GM11168 (cell line): Measurements from ENCODE around the gene DCAKD.

Source experiments
- in situ Hi-C: fragments of 300-500 bp; cut with MboI; formaldehyde crosslinking; loops from one replicate; pipeline ENCODE4 v1.12.0; 2022; ENCODE audit warnings: low sequenced_read_pairs; ENCODE audit not compliant: unreplicated experiment

DCAKD gene, protein sequence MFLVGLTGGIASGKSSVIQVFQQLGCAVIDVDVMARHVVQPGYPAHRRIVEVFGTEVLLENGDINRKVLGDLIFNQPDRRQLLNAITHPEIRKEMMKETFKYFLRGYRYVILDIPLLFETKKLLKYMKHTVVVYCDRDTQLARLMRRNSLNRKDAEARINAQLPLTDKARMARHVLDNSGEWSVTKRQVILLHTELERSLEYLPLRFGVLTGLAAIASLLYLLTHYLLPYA

GRCh38 chr17:45051060-45051719 is at the start of gene DCAKD:
TSS of gene DCAKD (minus strand) at chr17:45051632. CDS start at chr17:45034885, 16,747 bp downstream.
- in situ Hi-C loops = no loop called here

GRCh38 chr17:45098869-45099616 is 47.6 kb upstream of the DCAKD start:
- in situ Hi-C loops = no loop called here

GRCh38 chr17:45098081-45098868 is 46.8 kb upstream of the DCAKD start:
- in situ Hi-C loops = no loop called here

DNA sequence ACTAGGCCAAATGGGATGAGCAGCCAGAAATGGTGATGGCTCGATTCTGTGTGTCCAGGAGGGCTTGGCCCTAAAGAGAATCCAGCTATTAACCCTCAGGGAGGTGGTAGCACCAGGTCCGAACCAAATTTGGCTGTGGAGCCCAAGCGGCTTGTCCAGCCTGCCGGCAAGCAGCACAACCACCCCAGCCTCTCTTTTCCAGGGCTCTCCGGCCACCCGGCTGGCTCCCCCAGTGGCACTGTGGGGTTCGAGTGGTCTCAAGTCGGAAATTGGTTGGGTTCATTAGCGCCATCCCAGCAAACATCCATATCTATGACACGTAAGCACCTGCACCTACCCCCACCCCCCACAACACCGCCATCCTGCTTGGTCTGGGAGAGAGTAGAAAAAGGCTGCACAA is 45.5 kb upstream of the DCAKD start:
- in situ Hi-C loops = no loop called here

- in situ Hi-C loops = no loop called here
Observed at GRCh38 chr17:45096141-45096540, 44.7 kb upstream of the DCAKD start.

DNA sequence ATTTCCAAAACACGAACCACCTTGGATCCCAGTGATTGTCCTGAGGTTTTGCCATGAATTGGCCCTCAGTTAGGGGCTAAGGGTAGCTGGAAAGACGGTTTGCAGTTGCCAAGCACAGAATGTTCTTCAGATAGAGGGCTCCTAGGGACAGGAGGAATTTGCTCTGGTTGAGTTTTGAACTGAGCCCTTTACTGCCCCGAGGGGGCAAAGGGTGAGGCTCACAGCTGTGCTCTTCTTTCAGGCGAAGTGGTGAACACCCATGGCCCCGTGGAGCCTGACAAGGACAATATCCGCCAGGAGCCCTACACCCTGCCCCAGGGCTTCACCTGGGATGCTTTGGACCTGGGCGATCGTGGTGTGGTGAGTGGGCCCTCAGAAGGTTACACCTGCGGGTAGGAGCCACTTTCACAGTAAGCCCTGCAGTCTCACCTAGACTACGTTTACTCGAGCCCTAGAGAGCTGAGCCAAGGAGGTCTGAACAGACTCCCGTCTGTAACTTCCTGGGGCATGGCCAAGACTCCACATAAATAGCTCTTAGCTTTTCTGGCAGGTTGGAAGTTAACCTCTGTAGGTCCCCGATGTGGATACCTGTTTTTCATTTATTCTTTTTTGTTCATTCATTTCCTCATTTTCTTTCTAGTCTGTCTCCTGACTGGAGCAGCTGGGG is 42.1 kb upstream of the DCAKD start:
- in situ Hi-C loops = no loop called here

DNA sequence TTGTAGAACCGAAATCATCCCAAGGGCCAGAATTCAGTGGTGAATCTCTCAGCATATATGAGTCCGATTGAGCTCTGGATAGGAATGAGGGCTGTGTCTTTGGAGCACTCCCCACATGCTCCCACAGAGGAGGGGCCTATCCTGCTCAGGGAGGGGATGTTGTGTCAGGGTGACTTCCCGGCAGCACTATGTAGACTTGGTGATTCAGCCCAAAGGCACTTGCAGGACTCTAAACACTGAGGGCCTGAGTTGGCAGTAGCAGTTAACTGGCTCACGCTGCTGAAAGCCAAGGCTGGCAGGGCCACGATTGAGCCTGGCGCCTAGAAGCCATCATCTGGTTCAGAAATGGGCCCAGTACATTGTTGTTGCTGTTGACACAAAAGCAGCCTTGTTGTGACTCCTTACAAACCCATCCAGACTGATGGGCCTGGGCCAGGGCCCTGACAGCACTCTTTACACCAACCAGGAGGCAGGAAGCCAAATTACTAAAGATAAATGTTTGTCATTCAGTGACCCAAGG is 41.5 kb upstream of the DCAKD start:
- in situ Hi-C loops = no loop called here

DNA sequence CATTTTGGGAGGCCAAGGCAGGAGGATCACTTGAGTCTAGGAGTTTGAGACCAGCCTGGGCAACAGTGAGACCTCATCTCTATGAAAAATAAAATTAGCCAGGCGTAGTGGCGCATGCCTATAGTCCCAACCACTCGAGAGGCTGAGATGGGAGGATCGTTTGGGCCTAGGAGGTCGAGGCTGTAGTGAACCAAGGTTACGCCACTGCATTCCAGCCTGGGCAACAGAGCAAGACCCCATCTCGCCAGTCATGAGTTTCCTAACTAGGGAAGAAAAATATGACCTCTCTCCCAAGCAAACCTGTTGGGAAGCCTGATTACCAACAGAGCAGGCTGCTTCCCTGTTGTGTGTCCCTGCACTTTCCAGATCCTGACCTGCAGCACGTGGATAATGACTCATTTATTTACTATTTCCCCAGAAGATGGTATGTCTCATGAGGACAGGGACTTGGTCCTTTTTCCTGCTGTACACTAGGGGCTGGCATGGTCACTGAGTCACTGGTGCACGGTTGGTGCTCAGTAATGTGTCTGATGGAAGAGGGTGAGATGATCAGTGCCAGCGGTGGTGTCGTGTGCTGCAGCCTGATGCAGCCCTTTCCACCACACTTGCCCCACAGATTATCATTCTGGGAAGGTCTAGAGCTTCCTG is 40.5 kb upstream of the DCAKD start:
- in situ Hi-C loops = no loop called here

DNA sequence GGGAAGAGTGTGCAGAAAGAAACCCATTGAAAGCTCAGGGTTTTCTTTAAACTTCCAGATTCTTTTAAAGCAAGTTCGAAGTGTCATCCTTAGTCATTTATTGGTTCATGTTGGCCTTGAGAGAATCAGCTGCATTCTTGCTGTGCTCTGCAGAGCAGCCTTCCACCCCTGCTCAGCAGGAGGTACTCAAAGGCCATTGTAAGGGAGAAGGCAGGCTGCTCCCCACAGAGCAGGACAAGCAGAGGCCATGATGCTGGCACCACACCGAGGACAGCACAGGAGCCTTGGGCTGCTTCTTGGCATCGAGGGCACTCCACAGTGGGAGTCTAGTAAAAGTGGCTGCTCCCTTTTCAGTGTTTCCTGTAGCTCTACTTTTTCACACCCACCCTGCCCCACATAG is 39.3 kb upstream of the DCAKD start:
- in situ Hi-C loops = no loop called here

- in situ Hi-C loops = no loop called here
Observed at GRCh38 chr17:45088741-45089140, 37.3 kb upstream of the DCAKD start.

DNA sequence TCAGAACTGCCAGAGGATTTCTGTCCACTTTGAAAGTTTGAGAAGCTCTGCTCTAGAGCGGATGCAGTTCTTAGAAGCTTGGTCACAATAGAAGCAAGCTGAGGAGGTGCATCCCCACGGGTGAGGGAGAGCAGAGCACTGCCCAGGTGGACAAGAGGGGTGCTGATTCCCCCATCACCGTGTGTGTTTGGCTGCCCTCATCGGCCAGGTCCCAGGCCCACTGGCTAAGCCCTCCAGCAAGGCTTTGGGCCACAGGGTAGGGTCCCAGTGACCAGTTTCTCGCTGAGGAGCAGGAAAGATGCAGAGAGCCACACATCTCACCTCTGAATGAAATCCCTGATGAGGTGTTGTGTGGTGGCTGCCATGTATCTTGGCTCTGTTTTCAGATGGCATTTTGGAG is 36.5 kb upstream of the DCAKD start:
- in situ Hi-C loops = no loop called here

GRCh38 chr17:45087504-45087975 is 36.1 kb upstream of the DCAKD start:
- in situ Hi-C loops = no loop called here

GRCh38 chr17:45086865-45087503 is 35.6 kb upstream of the DCAKD start:
- in situ Hi-C loops = no loop called here

DNA sequence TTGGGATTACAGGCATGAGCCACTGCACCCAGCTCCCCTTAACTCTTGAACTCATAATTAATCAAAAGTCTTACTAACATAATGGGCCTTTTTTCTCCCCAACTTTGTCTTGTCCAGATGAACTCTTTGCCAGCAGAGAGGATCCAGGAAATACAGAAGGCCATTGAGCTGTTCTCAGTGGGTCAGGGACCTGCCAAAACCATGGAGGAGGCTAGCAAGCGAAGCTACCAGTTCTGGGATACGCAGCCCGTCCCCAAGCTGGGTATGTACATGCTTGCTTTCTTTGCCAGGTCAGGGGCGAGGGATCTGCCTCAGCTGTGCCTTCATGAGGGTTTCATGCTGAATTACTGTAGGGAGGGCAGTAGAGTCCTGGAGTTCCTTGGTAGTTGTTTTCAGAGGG is 35.0 kb upstream of the DCAKD start:
- in situ Hi-C loops = no loop called here

GRCh38 chr17:45081047-45081703 is 29.7 kb upstream of the DCAKD start:
- in situ Hi-C loops = no loop called here

GRCh38 chr17:45077643-45078042 is 26.2 kb upstream of the DCAKD start:
- in situ Hi-C loops = no loop called here

- in situ Hi-C loops = no loop called here
Observed at GRCh38 chr17:45073414-45074070, 22.1 kb upstream of the DCAKD start.

- in situ Hi-C loops = no loop called here
Observed at GRCh38 chr17:45070809-45071208, 19.4 kb upstream of the DCAKD start.
